GM12878 (cell line): ENCODE results near the gene TLK2. TPM values are rescaled to one million over a fixed set of nuclear protein-coding genes. Genes with fewer than 3 reads are reported as not detected.

ENCODE experiments used
- ATAC-seq: fragments of 200-7000 bp; cut with Tn5 transposase; 3 replicates; pipeline ENCODE4 v1.9.1; 2020; ENCODE audit warnings: mild to moderate bottlenecking, moderate library complexity
- BruUV-seq: library from RNA; stranded (reverse); fragments of 400-500 nt; replicated peaks from 2 replicates; lab custom pipeline; 2021; lab: Mats Ljungman, UMichigan
- CTCF ChIA-PET: fragments of 300-600 bp; sonication (Branson Sonifier 250); formaldehyde crosslinking; extraction: SDS; loops from one replicate; lab custom pipeline; 2021; ENCODE audit warnings: inconsistent platforms; lab: Yijun Ruan, JAX
- POLR2A ChIA-PET: fragments of 350-600 bp; formaldehyde crosslinking; extraction: SDS; loops from one replicate; lab custom pipeline; 2021; ENCODE audit warnings: inconsistent platforms; lab: Charles Lee
- RAD21 ChIA-PET: fragments of 300-600 bp; sonication (Branson Sonifier 250); formaldehyde crosslinking; loops from one replicate; lab custom pipeline; 2023; ENCODE audit warnings: antibody characterized with exemption; ENCODE audit not compliant: unreplicated experiment; lab: Charles Lee
- SMC1A ChIA-PET: fragments of 300-600 bp; sonication (Branson Sonifier 250); formaldehyde crosslinking; loops from one replicate; lab custom pipeline; 2023; ENCODE audit not compliant: unreplicated experiment, uncharacterized antibody; lab: Charles Lee
- DNase-seq: peaks from one replicate; pipeline ENCODE4 v3.0.0-alpha.2; 2011; ENCODE audit warnings: low read depth, low spot score
- FAIRE-seq: peaks from 3 replicates; lab custom pipeline; 2011; peaks lifted over from hg19 to GRCh38; lab: Jason Lieb, UNC
- H2AFZ ChIP-seq: 2 replicates; pipeline ENCODE4 v1.6.0; 2011; ENCODE audit warnings: low read depth, low read length, control low read depth; ENCODE audit not compliant: control insufficient read depth
- H3K27ac ChIP-seq: 2 replicates; pipeline ENCODE4 v1.5.1; 2011; ENCODE audit warnings: control low read depth; ENCODE audit not compliant: control insufficient read depth, insufficient read depth
- H3K27me3 ChIP-seq, 2 experiments: replicated peaks in 1 of 2; 2 replicates each; pipeline versions ENCODE4 v1.6.0 to v1.6.1; 2011; ENCODE audit warnings: low read length in 1 of 2; ENCODE audit not compliant: control insufficient read depth in 2 of 2, insufficient read depth in 2 of 2
- H3K36me3 ChIP-seq, 2 experiments: 2 replicates each; pipeline ENCODE4 v1.5.1; 2011; ENCODE audit warnings: low read length in 1 of 2; ENCODE audit not compliant: control insufficient read depth in 2 of 2, insufficient read depth in 2 of 2
- H3K4me1 ChIP-seq: 2 replicates; pipeline ENCODE4 v1.6.1; 2011; ENCODE audit warnings: mild to moderate bottlenecking, low read length, moderate library complexity, mixed read lengths; ENCODE audit not compliant: control insufficient read depth, insufficient read depth
- H3K4me2 ChIP-seq: 2 replicates; pipeline ENCODE4 v1.6.0; 2011; ENCODE audit warnings: control low read depth; ENCODE audit not compliant: control insufficient read depth, insufficient read depth
- H3K4me3 ChIP-seq: fragments of 200-600 bp; sonication (generic); 2 replicates; pipeline ENCODE4 v1.5.1; 2016
- H3K79me2 ChIP-seq: 2 replicates; pipeline ENCODE4 v1.6.0; 2011; ENCODE audit warnings: low read length; ENCODE audit not compliant: control insufficient read depth, insufficient read depth
- H3K9ac ChIP-seq: 2 replicates; pipeline ENCODE4 v1.8.0; 2011; ENCODE audit warnings: low read length, control low read depth, mixed read lengths; ENCODE audit not compliant: control insufficient read depth, insufficient read depth
- H3K9me3 ChIP-seq: replicated peaks from 3 replicates; pipeline ENCODE4 v1.5.1; 2011; ENCODE audit warnings: mild to moderate bottlenecking, low read length; ENCODE audit not compliant: control insufficient read depth, insufficient read depth
- H4K20me1 ChIP-seq: 2 replicates; pipeline ENCODE4 v1.6.0; 2011; ENCODE audit not compliant: control insufficient read depth, insufficient read depth
- BACH1 ChIP-seq: fragments of 450-650 bp; IDR thresholded peaks from 2 replicates; pipeline ENCODE4 v1.6.1; 2017; ENCODE audit warnings: mild to moderate bottlenecking, borderline replicate concordance
- BMI1 ChIP-seq: fragments of 450-650 bp; IDR thresholded peaks from 2 replicates; pipeline ENCODE4 v1.6.1; 2016; ENCODE audit warnings: mild to moderate bottlenecking, moderate library complexity, borderline replicate concordance
- EP300 ChIP-seq, 2 experiments: fragments of 150-350 bp in 1 of 2; IDR thresholded peaks; 2 replicates each; pipeline ENCODE4 v1.6.1; 2011 to 2012; ENCODE audit warnings: low read depth in 2 of 2, low read length in 2 of 2, borderline replicate concordance in 1 of 2, improper control_type of control experiment in 1 of 2, inconsistent platforms in 1 of 2; ENCODE audit not compliant: control insufficient read depth in 1 of 2
- KAT2A ChIP-seq: conservative IDR thresholded peaks from 2 replicates; pipeline ENCODE4 v1.6.1; 2011; ENCODE audit warnings: low read depth, low read length; ENCODE audit not compliant: control insufficient read depth
- KLF5 ChIP-seq: fragments of 450-650 bp; IDR thresholded peaks from 2 replicates; pipeline ENCODE4 v1.6.1; 2014; ENCODE audit warnings: mild to moderate bottlenecking; ENCODE audit not compliant: partially characterized antibody
- NR2C1 ChIP-seq: fragments of 450-650 bp; IDR thresholded peaks from 2 replicates; pipeline ENCODE4 v1.6.1; 2017; ENCODE audit warnings: antibody characterized with exemption, mild to moderate bottlenecking, moderate library complexity
- NR2C2 ChIP-seq: IDR thresholded peaks from 2 replicates; pipeline ENCODE4 v1.6.1; 2011; ENCODE audit warnings: borderline replicate concordance, low read depth; ENCODE audit not compliant: control insufficient read depth, insufficient read length
- PAX5 ChIP-seq: IDR thresholded peaks from 2 replicates; pipeline ENCODE4 v1.6.1; 2011; ENCODE audit warnings: low read depth, low read length, borderline replicate concordance
- RB1 ChIP-seq: fragments of 450-650 bp; formaldehyde crosslinking; IDR thresholded peaks from 2 replicates; pipeline ENCODE4 v1.6.1; 2017; ENCODE audit warnings: mild to moderate bottlenecking, borderline replicate concordance
- SMAD5 ChIP-seq: IDR thresholded peaks from 2 replicates; pipeline ENCODE4 v1.6.1; 2016; ENCODE audit warnings: antibody characterized with exemption, low read depth
- ZNF592 ChIP-seq: fragments of 450-650 bp; IDR thresholded peaks from 2 replicates; pipeline ENCODE4 v1.6.1; 2017; ENCODE audit warnings: mild to moderate bottlenecking, moderate library complexity
- WGBS: methylation state at CpG from one replicate; pipeline ENCODE4 v1.1.6; 2016; ENCODE audit warnings: low lambda C conversion rate; ENCODE audit not compliant: insufficient replicate concordance, insufficient coverage; ENCODE audit errors: missing lambda C conversion rate; 5-methylcytosine and 5-hydroxymethylcytosine counted together
- in situ Hi-C: fragments of 300-500 bp; cut with MboI; formaldehyde crosslinking; loops from 9 replicates; pipeline ENCODE4 v1.14.3; 2018; ENCODE audit warnings: mixed read lengths
- intact Hi-C: fragments of 100-400 bp; cut with micrococcal nuclease; formaldehyde crosslinking; loops from one replicate; pipeline ENCODE4 v1.14.2; 2022; ENCODE audit not compliant: unreplicated experiment
- polyA plus RNA-seq, 11 experiments: library from polyadenylated mRNA; depleted of rRNA in 4 of 11; unstranded in 6 of 11; stranded (reverse) in 5 of 11; fragments of >200 nt; fragmentation: Nextera tagmentation in 4 of 11; fragmentation: Illumina TruSeq in 1 of 11; extraction: Ambion mirVana in 4 of 11; extraction: Trizol in 1 of 11; gene quantifications; 1 replicate in 1 of 11; 2 replicates in 10 of 11; pipeline versions ENCODE4 v1.2.1 to v1.2.3, GENCODE V29; 2011 to 2016; ENCODE audit warnings: inconsistent platforms in 2 of 11, missing spikeins in 2 of 11, low read depth in 1 of 11
- total RNA-seq, 4 experiments: library from RNA; depleted of rRNA in 3 of 4; stranded (reverse); fragments of >200 nt in 3 of 4; fragmentation: Illumina TruSeq in 1 of 4; extraction: Trizol in 1 of 4; gene quantifications; 2 replicates each; pipeline versions ENCODE4 v1.2.1 to v1.2.3, GENCODE V29; 2013 to 2021
- TF ChIP-seq, protein P1 (sequence below): fragments of 450-650 bp; IDR thresholded peaks from 2 replicates; pipeline ENCODE4 v1.6.1; 2017; ENCODE audit warnings: mild to moderate bottlenecking
- TF ChIP-seq, protein P2 (sequence below): fragments of 450-650 bp; formaldehyde crosslinking; IDR thresholded peaks from 2 replicates; pipeline ENCODE4 v1.4.0; 2020; ENCODE audit warnings: mild to moderate bottlenecking, moderate library complexity

TLK2 gene
- total and polyA plus RNA-seq, 10 of the 15 experiments (the other 5 are each of a cell fraction or from before 2014, with no cell fraction given), result 12.1 to 51.2 (median 27.5) TPM

DNA sequence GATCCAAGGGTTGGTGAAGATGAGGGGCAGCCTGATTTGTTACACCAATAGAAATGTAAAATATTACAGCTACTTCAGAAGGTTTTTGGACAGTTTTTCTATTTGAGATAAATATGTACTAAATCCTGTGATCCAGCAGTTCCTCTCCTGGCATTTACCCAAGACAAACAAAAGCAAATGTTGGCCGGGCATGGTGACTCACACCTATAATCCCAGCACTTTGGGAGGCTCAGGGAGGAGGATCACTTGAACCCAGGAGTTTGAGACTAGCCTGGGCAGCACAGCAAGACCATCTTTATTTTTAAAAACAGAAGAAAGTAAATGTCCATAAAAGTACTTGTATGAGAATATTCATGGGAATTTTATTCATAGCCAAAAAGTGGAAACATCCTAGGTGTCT lies 84.0 kb downstream of the TLK2 start (continued):
- TF ChIP-seq, protein P1, sequence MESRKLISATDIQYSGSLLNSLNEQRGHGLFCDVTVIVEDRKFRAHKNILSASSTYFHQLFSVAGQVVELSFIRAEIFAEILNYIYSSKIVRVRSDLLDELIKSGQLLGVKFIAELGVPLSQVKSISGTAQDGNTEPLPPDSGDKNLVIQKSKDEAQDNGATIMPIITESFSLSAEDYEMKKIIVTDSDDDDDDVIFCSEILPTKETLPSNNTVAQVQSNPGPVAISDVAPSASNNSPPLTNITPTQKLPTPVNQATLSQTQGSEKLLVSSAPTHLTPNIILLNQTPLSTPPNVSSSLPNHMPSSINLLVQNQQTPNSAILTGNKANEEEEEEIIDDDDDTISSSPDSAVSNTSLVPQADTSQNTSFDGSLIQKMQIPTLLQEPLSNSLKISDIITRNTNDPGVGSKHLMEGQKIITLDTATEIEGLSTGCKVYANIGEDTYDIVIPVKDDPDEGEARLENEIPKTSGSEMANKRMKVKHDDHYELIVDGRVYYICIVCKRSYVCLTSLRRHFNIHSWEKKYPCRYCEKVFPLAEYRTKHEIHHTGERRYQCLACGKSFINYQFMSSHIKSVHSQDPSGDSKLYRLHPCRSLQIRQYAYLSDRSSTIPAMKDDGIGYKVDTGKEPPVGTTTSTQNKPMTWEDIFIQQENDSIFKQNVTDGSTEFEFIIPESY, result no peak

DNA sequence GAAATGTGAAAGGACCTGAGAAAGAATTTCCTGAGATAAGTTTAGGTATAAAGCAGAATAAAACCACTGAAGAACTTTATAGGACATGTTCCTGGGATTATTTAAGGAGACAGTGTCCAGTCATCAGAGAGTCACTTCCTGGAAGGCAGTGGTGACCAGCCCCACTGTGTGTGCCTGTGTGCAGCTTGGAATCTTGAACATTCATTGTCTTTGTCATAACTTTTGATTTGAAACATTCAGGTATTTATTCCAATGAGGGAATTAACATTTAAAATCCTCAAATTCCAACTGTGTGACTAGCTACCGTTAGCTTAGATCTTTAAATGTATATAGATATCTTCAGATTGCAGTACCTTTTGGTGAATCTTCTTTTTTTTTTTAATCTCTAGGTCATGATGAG lies 87.2 kb downstream of the TLK2 start:
- no peak for TF ChIP-seq KAT2A
- no peak for TF ChIP-seq ZNF592
- TF ChIP-seq SMAD5, result no peak
- no peak for TF ChIP-seq NR2C1
- no peak for TF ChIP-seq BACH1
- TF ChIP-seq, protein P2, sequence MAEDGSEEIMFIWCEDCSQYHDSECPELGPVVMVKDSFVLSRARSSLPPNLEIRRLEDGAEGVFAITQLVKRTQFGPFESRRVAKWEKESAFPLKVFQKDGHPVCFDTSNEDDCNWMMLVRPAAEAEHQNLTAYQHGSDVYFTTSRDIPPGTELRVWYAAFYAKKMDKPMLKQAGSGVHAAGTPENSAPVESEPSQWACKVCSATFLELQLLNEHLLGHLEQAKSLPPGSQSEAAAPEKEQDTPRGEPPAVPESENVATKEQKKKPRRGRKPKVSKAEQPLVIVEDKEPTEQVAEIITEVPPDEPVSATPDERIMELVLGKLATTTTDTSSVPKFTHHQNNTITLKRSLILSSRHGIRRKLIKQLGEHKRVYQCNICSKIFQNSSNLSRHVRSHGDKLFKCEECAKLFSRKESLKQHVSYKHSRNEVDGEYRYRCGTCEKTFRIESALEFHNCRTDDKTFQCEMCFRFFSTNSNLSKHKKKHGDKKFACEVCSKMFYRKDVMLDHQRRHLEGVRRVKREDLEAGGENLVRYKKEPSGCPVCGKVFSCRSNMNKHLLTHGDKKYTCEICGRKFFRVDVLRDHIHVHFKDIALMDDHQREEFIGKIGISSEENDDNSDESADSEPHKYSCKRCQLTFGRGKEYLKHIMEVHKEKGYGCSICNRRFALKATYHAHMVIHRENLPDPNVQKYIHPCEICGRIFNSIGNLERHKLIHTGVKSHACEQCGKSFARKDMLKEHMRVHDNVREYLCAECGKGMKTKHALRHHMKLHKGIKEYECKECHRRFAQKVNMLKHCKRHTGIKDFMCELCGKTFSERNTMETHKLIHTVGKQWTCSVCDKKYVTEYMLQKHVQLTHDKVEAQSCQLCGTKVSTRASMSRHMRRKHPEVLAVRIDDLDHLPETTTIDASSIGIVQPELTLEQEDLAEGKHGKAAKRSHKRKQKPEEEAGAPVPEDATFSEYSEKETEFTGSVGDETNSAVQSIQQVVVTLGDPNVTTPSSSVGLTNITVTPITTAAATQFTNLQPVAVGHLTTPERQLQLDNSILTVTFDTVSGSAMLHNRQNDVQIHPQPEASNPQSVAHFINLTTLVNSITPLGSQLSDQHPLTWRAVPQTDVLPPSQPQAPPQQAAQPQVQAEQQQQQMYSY (CRISPR knock-in tag), result no peak
- TF ChIP-seq BMI1, result no peak
- TF ChIP-seq EP300 (IDR thresholded peaks at IDR 0.05; ENCODE audit: borderline replicate concordance in 1 of 2, control insufficient read depth in 1 of 2, low read depth in 2 of 2, low read length in 2 of 2), result no peak
- TF ChIP-seq RB1, result no peak
- no peak for TF ChIP-seq PAX5
- no peak for TF ChIP-seq NR2C2
- TF ChIP-seq KLF5, result no peak
- POLR2A ChIA-PET, result interaction anchor here (0.6 kb wide), 1 partner anchor 16 kb away, joined by 4 read pairs; no protein-coding TSS in a partner anchor
- FAIRE-seq, result no peak

More for the DNA sequence above, 87.2 kb downstream of the TLK2 start:
- no peak overlapping the region for H3K4me3 ChIP-seq
- no peak for DNase-seq
- H3K36me3 ChIP-seq, result peaks cover 3 to 22% of the 10 kb centered on the region in 2 experiments; a peak in 3 of 4 replicates
- ChIA-PET RAD21 (no interaction called here), SMC1A (no interaction called here), CTCF (interaction anchor here (1.1 to 1.6 kb wide), 2 partner anchors 8 to 13 kb away, joined by 3 to 7 read pairs; no protein-coding TSS in a partner anchor)
- no peak for ATAC-seq
- H2AFZ ChIP-seq, result no peak overlapping the region
- no peak overlapping the region for H3K27ac ChIP-seq
- H3K27me3 ChIP-seq, result no peaks in the 10 kb centered on the region
- WGBS, result 100% methylated on average over 1 of the region's 1 CpG
- in situ Hi-C loops (no loop called here), intact Hi-C loops (no loop called here)
- no TSS peak for BruUV-seq
- H3K4me2 ChIP-seq, result no peak overlapping the region
- peaks cover 3% of the 10 kb centered on the region; the same call in 1 of the 2 replicates for H3K4me1 ChIP-seq
- H3K9ac ChIP-seq, result no peak overlapping the region
- H4K20me1 ChIP-seq, result no peaks in the 10 kb centered on the region
- no peaks in the 10 kb centered on the region for H3K9me3 ChIP-seq
- H3K79me2 ChIP-seq, result no peaks in the 10 kb centered on the region
